HG03280 (cell line): ENCODE measurements around the gene RAMP2.

ENCODE experiments used
- ATAC-seq: cut with Tn5 transposase; IDR thresholded peaks from one replicate; pipeline ENCODE4 v1.9.1; 2021; ENCODE audit warnings: mild to moderate bottlenecking, moderate library complexity; ENCODE audit not compliant: unreplicated experiment

The RAMP2 gene

GRCh38 chr17:42791948-42792347 is 30.9 kb downstream of the RAMP2 start:
- no peak for ATAC-seq

- ATAC-seq = no peak
Measured at GRCh38 chr17:42792545-42792944, 31.5 kb downstream of the RAMP2 start.

GRCh38 chr17:42795061-42795460 is 34.0 kb downstream of the RAMP2 start:
- no peak for ATAC-seq

GRCh38 chr17:42795465-42795864 is 34.4 kb downstream of the RAMP2 start:
- ATAC-seq = no peak

- ATAC-seq = no peak
Measured at GRCh38 chr17:42796066-42796758, 35.2 kb downstream of the RAMP2 start.

- ATAC-seq = no peak
Measured at GRCh38 chr17:42797067-42798007, 36.3 kb downstream of the RAMP2 start.

GRCh38 chr17:42798011-42798382 is 37.0 kb downstream of the RAMP2 start:
- no peak for ATAC-seq

- peak; percentile 93 for ATAC-seq
Measured at GRCh38 chr17:42798383-42799380, 37.7 kb downstream of the RAMP2 start, which contains the start of the genes CNTD1 and COA3. TSS of gene CNTD1 (plus strand) at chr17:42798861. CDS start at chr17:42799068, 207 bp downstream. TSS of gene COA3 (minus strand) at chr17:42798704. CDS start at chr17:42798681, 23 bp downstream.

GRCh38 chr17:42803074-42803883 is 42.3 kb downstream of the RAMP2 start:
- ATAC-seq = no peak

- ATAC-seq = no peak
Measured at GRCh38 chr17:42804918-42805367, 43.9 kb downstream of the RAMP2 start.

GRCh38 chr17:42806249-42806648 is 45.2 kb downstream of the RAMP2 start:
- ATAC-seq = no peak

- ATAC-seq = no peak
Measured at GRCh38 chr17:42809250-42809649, 48.2 kb downstream of the RAMP2 start.
